Articular chondrocyte of knee joint (primary cell): ENCODE data around the gene EIF4E3. TPM values are rescaled to one million over a fixed set of nuclear protein-coding genes. Genes with fewer than 3 reads are reported as not detected.

Experiments used
- total RNA-seq: library from RNA; depleted of rRNA; stranded (reverse); fragments of >200 nt; gene quantifications from 2 replicates; pipeline ENCODE4 v1.2.3, GENCODE V29; 2012

EIF4E3 gene
- total RNA-seq: 6.2 and 7.8 TPM in 2 replicates

DNA sequence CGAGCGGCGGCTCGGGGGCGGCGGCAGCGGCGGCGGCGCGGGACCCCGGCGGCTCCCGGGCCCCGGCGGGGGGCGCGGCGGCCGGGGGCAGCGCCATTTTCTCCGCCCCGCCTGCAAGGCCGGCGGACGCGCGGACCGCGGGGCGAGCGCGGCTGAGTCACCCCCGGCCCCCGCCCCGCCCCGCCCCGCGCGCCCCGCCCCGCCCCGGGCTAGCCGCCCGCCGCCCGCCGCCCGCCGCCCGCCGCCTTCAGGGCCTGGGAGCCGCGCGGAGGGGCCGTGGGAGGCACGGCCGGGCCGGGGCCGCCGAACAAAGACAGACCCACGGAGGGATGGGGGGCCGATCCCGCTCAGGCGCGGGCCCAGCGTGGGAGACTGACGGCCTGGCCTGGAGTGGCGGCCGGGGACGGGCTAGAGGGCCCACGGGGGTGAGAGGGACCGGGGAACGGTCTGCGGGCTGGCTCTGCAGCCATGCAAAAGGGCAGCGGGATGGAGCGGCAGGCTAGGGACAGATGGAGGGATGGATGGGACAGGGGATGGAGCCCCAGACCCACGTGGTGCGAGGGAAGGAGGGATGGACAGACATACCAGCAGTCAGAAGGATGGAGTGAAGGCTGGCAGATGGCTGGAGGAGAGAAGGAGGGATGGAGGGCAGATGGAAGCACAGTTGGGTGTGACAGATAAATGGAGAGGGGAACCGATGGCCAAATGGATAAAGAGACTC lies at the start of gene EIF4E3:
TSS of gene EIF4E3 (minus strand) at position 132 of the 721 bp plus-strand sequence. CDS start at position 97, 35 bp downstream.

GRCh38 chr3:71753701-71754609 lies 28.8 kb upstream of the EIF4E3 start, which contains the start of gene GPR27:
Gene GPR27, plus strand, starts transcription at chr3:71753855. Its CDS starts 195 bp downstream, at chr3:71754050.

Other genes with a start within 250 kb of the EIF4E3 start
- 166 and 203 TPM in 2 replicates for gene FOXP1, start 141.7 kb downstream of the EIF4E3 start, total RNA-seq
- 0.65 and 0.86 TPM in 2 replicates for gene GPR27, start 28.5 kb upstream of the EIF4E3 start, total RNA-seq
- gene PROK2, start 59.7 kb upstream of the EIF4E3 start, total RNA-seq: not detected in 2 replicates